ENCODE results near the gene ADCYAP1R1. TPM values are rescaled to one million over a fixed set of nuclear protein-coding genes. Genes with fewer than 3 reads are reported as not detected.

ADCYAP1R1 gene
- total RNA-seq, 1 experiment from 2014 or later, result 0.12 TPM

GRCh38 chr7:31134246-31135188 is 82.4 kb downstream of the ADCYAP1R1 start:
- no peak overlapping the region for H3K4me2 ChIP-seq (ENCODE audit: low read length)
- H4K20me1 ChIP-seq (ENCODE audit: insufficient read depth), result no peaks in the 10 kb centered on the region
- no peaks in the 10 kb centered on the region for H3K27me3 ChIP-seq (ENCODE audit: insufficient read depth, low read length)
- no peaks in the 10 kb centered on the region for H3K79me2 ChIP-seq (ENCODE audit: insufficient read depth, low read length)
- ChIA-PET RAD21 (ENCODE audit: low non-redundant PET in 1 of 2, low total read pairs in 2 of 2, uncharacterized antibody in 2 of 2, unreplicated experiment in 2 of 2) (interaction anchor here (0.8 to 1.4 kb wide), 2 partner anchors 12 to 151 kb away, joined by 4 read pairs; no protein-coding TSS in a partner anchor), POLR2A (no interaction called here), CTCF (interaction anchor here (0.5 to 2.9 kb wide), 26 partner anchors 10 to 1076 kb away, joined by 3 to 27 read pairs (median 4); no protein-coding TSS in a partner anchor)
- peak overlapping the region; percentile 79 for H2AFZ ChIP-seq (ENCODE audit: low read depth, low read length, poor library complexity, severe bottlenecking)
- ATAC-seq (peak; percentile 100), DNase-seq (ENCODE audit: low read depth, low spot score) (peak; percentile 59)
- H3K4me3 ChIP-seq (replicated peaks in 1 of 2; ENCODE audit: low read depth in 1 of 2, low read length in 2 of 2), result no peak overlapping the region
- H3K4me1 ChIP-seq (ENCODE audit: control insufficient read depth in 1 of 2, insufficient read depth in 2 of 2, low read length in 2 of 2), result no peaks in the 10 kb centered on the region
- H3K27ac ChIP-seq (ENCODE audit: low read depth, low read length), result no peak overlapping the region
- no TSS peak for BruUV-seq (replicated peaks)
- no peaks in the 10 kb centered on the region for H3K9me2 ChIP-seq (ENCODE audit: insufficient read depth)
- no peaks in the 10 kb centered on the region for H3K9me3 ChIP-seq (ENCODE audit: control insufficient read depth in 1 of 2, insufficient read depth in 1 of 2, low read depth in 1 of 2, low read length in 2 of 2)
- intact Hi-C loops (cut with micrococcal nuclease), result loop anchor here (1.0 to 5.0 kb wide), 4 partner anchors 354 to 1068 kb away; no protein-coding TSS in a partner anchor
- TF ChIP-seq, protein P1, sequence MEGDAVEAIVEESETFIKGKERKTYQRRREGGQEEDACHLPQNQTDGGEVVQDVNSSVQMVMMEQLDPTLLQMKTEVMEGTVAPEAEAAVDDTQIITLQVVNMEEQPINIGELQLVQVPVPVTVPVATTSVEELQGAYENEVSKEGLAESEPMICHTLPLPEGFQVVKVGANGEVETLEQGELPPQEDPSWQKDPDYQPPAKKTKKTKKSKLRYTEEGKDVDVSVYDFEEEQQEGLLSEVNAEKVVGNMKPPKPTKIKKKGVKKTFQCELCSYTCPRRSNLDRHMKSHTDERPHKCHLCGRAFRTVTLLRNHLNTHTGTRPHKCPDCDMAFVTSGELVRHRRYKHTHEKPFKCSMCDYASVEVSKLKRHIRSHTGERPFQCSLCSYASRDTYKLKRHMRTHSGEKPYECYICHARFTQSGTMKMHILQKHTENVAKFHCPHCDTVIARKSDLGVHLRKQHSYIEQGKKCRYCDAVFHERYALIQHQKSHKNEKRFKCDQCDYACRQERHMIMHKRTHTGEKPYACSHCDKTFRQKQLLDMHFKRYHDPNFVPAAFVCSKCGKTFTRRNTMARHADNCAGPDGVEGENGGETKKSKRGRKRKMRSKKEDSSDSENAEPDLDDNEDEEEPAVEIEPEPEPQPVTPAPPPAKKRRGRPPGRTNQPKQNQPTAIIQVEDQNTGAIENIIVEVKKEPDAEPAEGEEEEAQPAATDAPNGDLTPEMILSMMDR (IDR thresholded peaks at IDR 0.05 in 2 of 3, conservative IDR thresholded peaks at IDR 0.05 in 1 of 3; ENCODE audit: borderline replicate concordance in 1 of 3, insufficient read depth in 1 of 3, low read depth in 2 of 3, low read length in 2 of 3), result peak; percentile 62 to 82 (median 67)
- TF ChIP-seq RAD21 (IDR thresholded peaks at IDR 0.05; ENCODE audit: low read depth), result peak; percentile 78
- TF ChIP-seq EZH2phosphoT487 (IDR thresholded peaks at IDR 0.05; ENCODE audit: borderline replicate concordance), result no peak
- H3K9ac ChIP-seq (ENCODE audit: low read length), result no peak overlapping the region
- no peaks in the 10 kb centered on the region for H3K36me3 ChIP-seq (ENCODE audit: control insufficient read depth in 1 of 2, insufficient read depth in 2 of 2, low read length in 2 of 2)

DNA sequence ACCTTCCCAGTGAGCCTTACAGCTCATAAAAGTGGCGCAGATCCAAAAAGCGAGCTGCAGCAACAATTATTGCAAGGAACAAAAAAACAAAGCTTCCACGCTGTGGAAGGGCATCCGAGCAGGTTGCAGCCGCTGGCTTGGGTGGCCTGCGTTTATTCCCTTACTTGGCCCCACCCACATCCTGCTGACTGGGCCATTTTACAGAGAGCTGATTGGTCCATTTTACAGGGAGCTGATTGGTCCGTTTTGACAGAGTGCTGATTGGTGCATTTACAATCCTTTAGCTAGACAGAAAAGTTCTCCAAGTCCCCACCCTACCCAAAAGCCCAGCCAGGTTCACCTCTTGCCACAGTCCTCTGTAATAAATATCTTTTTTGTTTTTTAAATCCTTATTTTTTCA is 85.1 kb downstream of the ADCYAP1R1 start:
- no peak for ATAC-seq
- RAD21 ChIA-PET (ENCODE audit: low non-redundant PET in 1 of 2, low total read pairs in 2 of 2, uncharacterized antibody in 2 of 2, unreplicated experiment in 2 of 2), result no interaction called here

More for the DNA sequence above, 85.1 kb downstream of the ADCYAP1R1 start:
- POLR2A ChIA-PET, result no interaction called here
- intact Hi-C loops (cut with micrococcal nuclease), result no loop called here
- CTCF ChIA-PET, result interaction anchor here (1.1 to 1.5 kb wide), 3 partner anchors 9 to 306 kb away, joined by 3 to 5 read pairs (median 4); no protein-coding TSS in a partner anchor
- H3K27ac ChIP-seq (ENCODE audit: low read depth, low read length), result no peak overlapping the region
- BruUV-seq (replicated peaks), result no TSS peak
- TF ChIP-seq EGR1 (IDR thresholded peaks at IDR 0.05; ENCODE audit: low read depth), result no peak
- TF ChIP-seq, protein P2, sequence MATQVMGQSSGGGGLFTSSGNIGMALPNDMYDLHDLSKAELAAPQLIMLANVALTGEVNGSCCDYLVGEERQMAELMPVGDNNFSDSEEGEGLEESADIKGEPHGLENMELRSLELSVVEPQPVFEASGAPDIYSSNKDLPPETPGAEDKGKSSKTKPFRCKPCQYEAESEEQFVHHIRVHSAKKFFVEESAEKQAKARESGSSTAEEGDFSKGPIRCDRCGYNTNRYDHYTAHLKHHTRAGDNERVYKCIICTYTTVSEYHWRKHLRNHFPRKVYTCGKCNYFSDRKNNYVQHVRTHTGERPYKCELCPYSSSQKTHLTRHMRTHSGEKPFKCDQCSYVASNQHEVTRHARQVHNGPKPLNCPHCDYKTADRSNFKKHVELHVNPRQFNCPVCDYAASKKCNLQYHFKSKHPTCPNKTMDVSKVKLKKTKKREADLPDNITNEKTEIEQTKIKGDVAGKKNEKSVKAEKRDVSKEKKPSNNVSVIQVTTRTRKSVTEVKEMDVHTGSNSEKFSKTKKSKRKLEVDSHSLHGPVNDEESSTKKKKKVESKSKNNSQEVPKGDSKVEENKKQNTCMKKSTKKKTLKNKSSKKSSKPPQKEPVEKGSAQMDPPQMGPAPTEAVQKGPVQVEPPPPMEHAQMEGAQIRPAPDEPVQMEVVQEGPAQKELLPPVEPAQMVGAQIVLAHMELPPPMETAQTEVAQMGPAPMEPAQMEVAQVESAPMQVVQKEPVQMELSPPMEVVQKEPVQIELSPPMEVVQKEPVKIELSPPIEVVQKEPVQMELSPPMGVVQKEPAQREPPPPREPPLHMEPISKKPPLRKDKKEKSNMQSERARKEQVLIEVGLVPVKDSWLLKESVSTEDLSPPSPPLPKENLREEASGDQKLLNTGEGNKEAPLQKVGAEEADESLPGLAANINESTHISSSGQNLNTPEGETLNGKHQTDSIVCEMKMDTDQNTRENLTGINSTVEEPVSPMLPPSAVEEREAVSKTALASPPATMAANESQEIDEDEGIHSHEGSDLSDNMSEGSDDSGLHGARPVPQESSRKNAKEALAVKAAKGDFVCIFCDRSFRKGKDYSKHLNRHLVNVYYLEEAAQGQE (IDR thresholded peaks at IDR 0.05; ENCODE audit: low read depth), result no peak
- TF ChIP-seq SIN3A (IDR thresholded peaks at IDR 0.05; ENCODE audit: low read depth), result no peak
- no peak for TF ChIP-seq EZH2phosphoT487 (IDR thresholded peaks at IDR 0.05; ENCODE audit: borderline replicate concordance)
- no peak for TF ChIP-seq FOSL1 (IDR thresholded peaks at IDR 0.05; ENCODE audit: low read depth)
- no peak for TF ChIP-seq ZFX (IDR thresholded peaks at IDR 0.05)
- no peak for TF ChIP-seq MAX (IDR thresholded peaks at IDR 0.05)
- TF ChIP-seq POLR2AphosphoS5 (IDR thresholded peaks at IDR 0.05; ENCODE audit: low read depth, low read length), result no peak
- TF ChIP-seq TCF7L2 (IDR thresholded peaks at IDR 0.05; ENCODE audit: borderline replicate concordance, extremely low read depth, insufficient read depth, insufficient read length), result no peak
- no peak for TF ChIP-seq ZNF274 (IDR thresholded peaks at IDR 0.05; ENCODE audit: low read depth, low read length)
- H3K9me2 ChIP-seq (ENCODE audit: insufficient read depth), result no peaks in the 10 kb centered on the region
- H3K4me3 ChIP-seq (replicated peaks in 1 of 2; ENCODE audit: low read depth in 1 of 2, low read length in 2 of 2), result no peak overlapping the region
- no peak for DNase-seq (ENCODE audit: low read depth, low spot score)
- no peaks in the 10 kb centered on the region for H3K79me2 ChIP-seq (ENCODE audit: insufficient read depth, low read length)
- H2AFZ ChIP-seq (ENCODE audit: low read depth, low read length, poor library complexity, severe bottlenecking), result no peak overlapping the region
- H3K4me2 ChIP-seq (ENCODE audit: low read length), result no peak overlapping the region
- H3K27me3 ChIP-seq (ENCODE audit: insufficient read depth, low read length), result peaks cover 5% of the 10 kb centered on the region; the same call in 1 of the 2 replicates
- H3K36me3 ChIP-seq (ENCODE audit: control insufficient read depth in 1 of 2, insufficient read depth in 2 of 2, low read length in 2 of 2), result no peaks in the 10 kb centered on the region
- no peak overlapping the region for H3K9ac ChIP-seq (ENCODE audit: low read length)
- no peaks in the 10 kb centered on the region for H3K9me3 ChIP-seq (ENCODE audit: control insufficient read depth in 1 of 2, insufficient read depth in 1 of 2, low read depth in 1 of 2, low read length in 2 of 2)
- no peaks in the 10 kb centered on the region for H4K20me1 ChIP-seq (ENCODE audit: insufficient read depth)
- H3K4me1 ChIP-seq (ENCODE audit: control insufficient read depth in 1 of 2, insufficient read depth in 2 of 2, low read length in 2 of 2), result no peaks in the 10 kb centered on the region

All from HCT116 (cell line).